HepG2 (cell line): Measurements from ENCODE around the gene DLX6. TPM values are rescaled to one million over a fixed set of nuclear protein-coding genes. Genes with fewer than 3 reads are reported as not detected.

Source experiments
- EHMT2 ChIP-seq: fragments of 200-600 bp; sonication (generic); IDR thresholded peaks from 2 replicates; pipeline ENCODE4 v1.7.0; 2017; ENCODE audit warnings: antibody characterized with exemption, low read depth, low read length, borderline replicate concordance
- ELF4 ChIP-seq: sonication (generic); formaldehyde crosslinking; IDR thresholded peaks from 2 replicates; pipeline ENCODE4 v1.5.0; 2020; ENCODE audit warnings: missing genetic modification reagents, mild to moderate bottlenecking, moderate library complexity, borderline replicate concordance
- FOXC1 ChIP-seq: sonication (generic); formaldehyde crosslinking; IDR thresholded peaks from 2 replicates; pipeline ENCODE4 v1.8.0; 2022; ENCODE audit warnings: mild to moderate bottlenecking, missing genetic modification reagents, borderline replicate concordance
- KAT8 ChIP-seq: IDR thresholded peaks from 2 replicates; pipeline ENCODE4 v1.6.1; 2016; ENCODE audit warnings: missing genetic modification reagents, missing compliant biosample characterization
- SATB2 ChIP-seq: sonication (generic); formaldehyde crosslinking; IDR thresholded peaks from 2 replicates; pipeline ENCODE4 v1.5.0; 2020; ENCODE audit warnings: missing genetic modification reagents
- ZNF674 ChIP-seq: sonication (generic); formaldehyde crosslinking; IDR thresholded peaks from 2 replicates; pipeline ENCODE4 v1.5.0; 2020; ENCODE audit warnings: low read depth, mild to moderate bottlenecking, missing genetic modification reagents
- ZNF709 ChIP-seq: sonication (generic); formaldehyde crosslinking; IDR thresholded peaks from 2 replicates; pipeline ENCODE4 v1.5.0; 2020; ENCODE audit warnings: mild to moderate bottlenecking, missing genetic modification reagents
- ZNF775 ChIP-seq: sonication (generic); formaldehyde crosslinking; IDR thresholded peaks from 2 replicates; pipeline ENCODE4 v1.4.0; 2020; ENCODE audit warnings: missing genetic modification reagents, mild to moderate bottlenecking, moderate library complexity, borderline replicate concordance
- polyA plus RNA-seq, 8 experiments: library from polyadenylated mRNA; depleted of rRNA in 3 of 8; stranded (reverse) in 7 of 8; unstranded in 1 of 8; fragments of >200 nt; fragmentation: Illumina TruSeq in 4 of 8; extraction: Trizol in 4 of 8; gene quantifications; 2 replicates each; pipeline versions ENCODE4 v1.2.1 to v1.2.3, GENCODE V29; 2011 to 2016; ENCODE audit warnings: low read depth in 4 of 8, missing spikeins in 1 of 8, mixed read lengths in 1 of 8; ENCODE audit not compliant: insufficient read depth in 1 of 8
- total RNA-seq, 5 experiments: library from RNA; depleted of rRNA; stranded (reverse); fragments of >200 nt; fragmentation: Illumina TruSeq; extraction: Trizol; gene quantifications; 2 replicates each; pipeline ENCODE4 v1.2.3, GENCODE V29; 2016; ENCODE audit warnings: low read depth in 1 of 5
- TF ChIP-seq, protein P1 (sequence below), 2 experiments: IDR thresholded peaks; 2 replicates each; pipeline ENCODE4 v1.6.1; 2011 to 2012; ENCODE audit warnings: low read length in 2 of 2, borderline replicate concordance in 1 of 2, low read depth in 1 of 2, mild to moderate bottlenecking in 1 of 2, moderate library complexity in 1 of 2
- TF ChIP-seq, protein P2 (sequence below): sonication (generic); formaldehyde crosslinking; IDR thresholded peaks from 2 replicates; pipeline ENCODE4 v1.5.0; 2020; ENCODE audit warnings: mild to moderate bottlenecking, missing genetic modification reagents, borderline replicate concordance
- TF ChIP-seq, protein P3 (sequence below): sonication (generic); formaldehyde crosslinking; IDR thresholded peaks from 2 replicates; pipeline ENCODE4 v1.5.0; 2020; ENCODE audit warnings: missing genetic modification reagents, mild to moderate bottlenecking, borderline replicate concordance

The DLX6 gene
- total and polyA plus RNA-seq, 2 of the 13 experiments (the other 11 are each of a cell fraction or from before 2014, with no cell fraction given), result 3.5 to 5.5 TPM

DNA sequence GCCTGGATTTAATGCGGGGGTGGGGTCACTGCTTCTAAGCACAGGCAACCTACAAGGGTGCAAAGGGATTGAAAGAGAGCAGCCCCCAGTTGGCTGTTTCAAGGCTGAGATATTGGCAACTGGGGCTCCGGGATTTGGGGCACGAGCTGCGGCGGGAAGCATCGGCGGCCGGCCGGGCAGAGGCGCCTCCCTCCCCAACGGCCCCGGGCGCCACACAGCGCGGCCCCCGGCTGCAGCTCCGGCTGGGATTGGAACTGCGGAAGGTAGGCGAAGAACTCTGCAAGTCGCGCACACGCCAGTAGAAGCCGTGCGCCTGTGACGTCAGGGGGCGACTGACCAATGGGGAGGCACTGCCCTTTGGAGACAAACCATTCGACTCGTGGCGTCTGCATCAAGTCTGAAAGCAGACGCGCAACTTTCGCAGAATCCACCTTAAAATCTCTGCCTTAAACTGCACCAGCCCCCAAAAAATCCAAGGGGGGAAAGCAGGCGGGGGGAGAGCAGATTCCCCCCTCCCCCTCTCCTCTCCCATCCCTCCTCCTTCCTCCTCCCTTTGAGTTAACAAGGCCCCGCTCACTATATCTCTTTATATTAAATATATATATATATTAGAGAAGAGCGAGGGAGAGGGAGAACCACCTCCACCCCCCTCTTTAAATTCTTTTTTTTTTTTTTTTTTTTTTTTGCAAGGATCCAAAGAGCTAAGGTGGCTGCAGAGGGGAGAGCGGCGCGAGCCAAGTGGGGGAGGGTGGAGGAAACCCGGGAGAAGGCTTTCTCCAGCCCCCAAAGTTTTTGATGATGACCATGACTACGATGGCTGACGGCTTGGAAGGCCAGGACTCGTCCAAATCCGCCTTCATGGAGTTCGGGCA, at the start of gene DLX6 (continued):
- TF ChIP-seq, protein P1, sequence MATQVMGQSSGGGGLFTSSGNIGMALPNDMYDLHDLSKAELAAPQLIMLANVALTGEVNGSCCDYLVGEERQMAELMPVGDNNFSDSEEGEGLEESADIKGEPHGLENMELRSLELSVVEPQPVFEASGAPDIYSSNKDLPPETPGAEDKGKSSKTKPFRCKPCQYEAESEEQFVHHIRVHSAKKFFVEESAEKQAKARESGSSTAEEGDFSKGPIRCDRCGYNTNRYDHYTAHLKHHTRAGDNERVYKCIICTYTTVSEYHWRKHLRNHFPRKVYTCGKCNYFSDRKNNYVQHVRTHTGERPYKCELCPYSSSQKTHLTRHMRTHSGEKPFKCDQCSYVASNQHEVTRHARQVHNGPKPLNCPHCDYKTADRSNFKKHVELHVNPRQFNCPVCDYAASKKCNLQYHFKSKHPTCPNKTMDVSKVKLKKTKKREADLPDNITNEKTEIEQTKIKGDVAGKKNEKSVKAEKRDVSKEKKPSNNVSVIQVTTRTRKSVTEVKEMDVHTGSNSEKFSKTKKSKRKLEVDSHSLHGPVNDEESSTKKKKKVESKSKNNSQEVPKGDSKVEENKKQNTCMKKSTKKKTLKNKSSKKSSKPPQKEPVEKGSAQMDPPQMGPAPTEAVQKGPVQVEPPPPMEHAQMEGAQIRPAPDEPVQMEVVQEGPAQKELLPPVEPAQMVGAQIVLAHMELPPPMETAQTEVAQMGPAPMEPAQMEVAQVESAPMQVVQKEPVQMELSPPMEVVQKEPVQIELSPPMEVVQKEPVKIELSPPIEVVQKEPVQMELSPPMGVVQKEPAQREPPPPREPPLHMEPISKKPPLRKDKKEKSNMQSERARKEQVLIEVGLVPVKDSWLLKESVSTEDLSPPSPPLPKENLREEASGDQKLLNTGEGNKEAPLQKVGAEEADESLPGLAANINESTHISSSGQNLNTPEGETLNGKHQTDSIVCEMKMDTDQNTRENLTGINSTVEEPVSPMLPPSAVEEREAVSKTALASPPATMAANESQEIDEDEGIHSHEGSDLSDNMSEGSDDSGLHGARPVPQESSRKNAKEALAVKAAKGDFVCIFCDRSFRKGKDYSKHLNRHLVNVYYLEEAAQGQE (IDR thresholded peaks at IDR 0.05; ENCODE audit: borderline replicate concordance in 1 of 2, low read depth in 1 of 2, low read length in 2 of 2), result peak in 1 of 2 experiments; percentile 32; a peak in 1 of 4 replicates
- TF ChIP-seq, protein P2, sequence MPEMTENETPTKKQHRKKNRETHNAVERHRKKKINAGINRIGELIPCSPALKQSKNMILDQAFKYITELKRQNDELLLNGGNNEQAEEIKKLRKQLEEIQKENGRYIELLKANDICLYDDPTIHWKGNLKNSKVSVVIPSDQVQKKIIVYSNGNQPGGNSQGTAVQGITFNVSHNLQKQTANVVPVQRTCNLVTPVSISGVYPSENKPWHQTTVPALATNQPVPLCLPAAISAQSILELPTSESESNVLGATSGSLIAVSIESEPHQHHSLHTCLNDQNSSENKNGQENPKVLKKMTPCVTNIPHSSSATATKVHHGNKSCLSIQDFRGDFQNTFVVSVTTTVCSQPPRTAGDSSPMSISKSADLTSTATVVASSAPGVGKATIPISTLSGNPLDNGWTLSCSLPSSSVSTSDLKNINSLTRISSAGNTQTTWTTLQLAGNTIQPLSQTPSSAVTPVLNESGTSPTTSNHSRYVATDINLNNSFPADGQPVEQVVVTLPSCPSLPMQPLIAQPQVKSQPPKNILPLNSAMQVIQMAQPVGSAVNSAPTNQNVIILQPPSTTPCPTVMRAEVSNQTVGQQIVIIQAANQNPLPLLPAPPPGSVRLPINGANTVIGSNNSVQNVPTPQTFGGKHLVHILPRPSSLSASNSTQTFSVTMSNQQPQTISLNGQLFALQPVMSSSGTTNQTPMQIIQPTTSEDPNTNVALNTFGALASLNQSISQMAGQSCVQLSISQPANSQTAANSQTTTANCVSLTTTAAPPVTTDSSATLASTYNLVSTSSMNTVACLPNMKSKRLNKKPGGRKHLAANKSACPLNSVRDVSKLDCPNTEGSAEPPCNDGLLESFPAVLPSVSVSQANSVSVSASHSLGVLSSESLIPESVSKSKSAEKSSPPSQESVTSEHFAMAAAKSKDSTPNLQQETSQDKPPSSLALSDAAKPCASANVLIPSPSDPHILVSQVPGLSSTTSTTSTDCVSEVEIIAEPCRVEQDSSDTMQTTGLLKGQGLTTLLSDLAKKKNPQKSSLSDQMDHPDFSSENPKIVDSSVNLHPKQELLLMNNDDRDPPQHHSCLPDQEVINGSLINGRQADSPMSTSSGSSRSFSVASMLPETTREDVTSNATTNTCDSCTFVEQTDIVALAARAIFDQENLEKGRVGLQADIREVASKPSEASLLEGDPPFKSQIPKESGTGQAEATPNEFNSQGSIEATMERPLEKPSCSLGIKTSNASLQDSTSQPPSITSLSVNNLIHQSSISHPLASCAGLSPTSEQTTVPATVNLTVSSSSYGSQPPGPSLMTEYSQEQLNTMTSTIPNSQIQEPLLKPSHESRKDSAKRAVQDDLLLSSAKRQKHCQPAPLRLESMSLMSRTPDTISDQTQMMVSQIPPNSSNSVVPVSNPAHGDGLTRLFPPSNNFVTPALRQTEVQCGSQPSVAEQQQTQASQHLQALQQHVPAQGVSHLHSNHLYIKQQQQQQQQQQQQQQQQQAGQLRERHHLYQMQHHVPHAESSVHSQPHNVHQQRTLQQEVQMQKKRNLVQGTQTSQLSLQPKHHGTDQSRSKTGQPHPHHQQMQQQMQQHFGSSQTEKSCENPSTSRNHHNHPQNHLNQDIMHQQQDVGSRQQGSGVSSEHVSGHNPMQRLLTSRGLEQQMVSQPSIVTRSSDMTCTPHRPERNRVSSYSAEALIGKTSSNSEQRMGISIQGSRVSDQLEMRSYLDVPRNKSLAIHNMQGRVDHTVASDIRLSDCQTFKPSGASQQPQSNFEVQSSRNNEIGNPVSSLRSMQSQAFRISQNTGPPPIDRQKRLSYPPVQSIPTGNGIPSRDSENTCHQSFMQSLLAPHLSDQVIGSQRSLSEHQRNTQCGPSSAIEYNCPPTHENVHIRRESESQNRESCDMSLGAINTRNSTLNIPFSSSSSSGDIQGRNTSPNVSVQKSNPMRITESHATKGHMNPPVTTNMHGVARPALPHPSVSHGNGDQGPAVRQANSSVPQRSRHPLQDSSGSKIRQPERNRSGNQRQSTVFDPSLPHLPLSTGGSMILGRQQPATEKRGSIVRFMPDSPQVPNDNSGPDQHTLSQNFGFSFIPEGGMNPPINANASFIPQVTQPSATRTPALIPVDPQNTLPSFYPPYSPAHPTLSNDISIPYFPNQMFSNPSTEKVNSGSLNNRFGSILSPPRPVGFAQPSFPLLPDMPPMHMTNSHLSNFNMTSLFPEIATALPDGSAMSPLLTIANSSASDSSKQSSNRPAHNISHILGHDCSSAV (CRISPR knock-in tag), result no peak
- no peak for TF ChIP-seq EHMT2
- no peak for TF ChIP-seq SATB2 (CRISPR knock-in tag)
- TF ChIP-seq, protein P3, sequence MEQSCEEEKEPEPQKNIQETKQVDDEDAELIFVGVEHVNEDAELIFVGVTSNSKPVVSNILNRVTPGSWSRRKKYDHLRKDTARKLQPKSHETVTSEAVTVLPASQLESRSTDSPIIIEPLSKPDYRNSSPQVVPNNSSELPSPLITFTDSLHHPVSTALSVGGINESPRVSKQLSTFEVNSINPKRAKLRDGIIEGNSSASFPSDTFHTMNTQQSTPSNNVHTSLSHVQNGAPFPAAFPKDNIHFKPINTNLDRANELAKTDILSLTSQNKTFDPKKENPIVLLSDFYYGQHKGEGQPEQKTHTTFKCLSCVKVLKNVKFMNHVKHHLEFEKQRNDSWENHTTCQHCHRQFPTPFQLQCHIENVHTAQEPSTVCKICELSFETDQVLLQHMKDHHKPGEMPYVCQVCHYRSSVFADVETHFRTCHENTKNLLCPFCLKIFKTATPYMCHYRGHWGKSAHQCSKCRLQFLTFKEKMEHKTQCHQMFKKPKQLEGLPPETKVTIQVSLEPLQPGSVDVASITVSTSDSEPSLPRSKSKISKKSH (CRISPR knock-in tag), result peak; percentile 84
- no peak for TF ChIP-seq ZNF775 (CRISPR knock-in tag)
- 0 out of 2 replicates have a peak, but pooled peaks have one; percentile 71 for TF ChIP-seq FOXC1 (CRISPR knock-in tag)
- no peak for TF ChIP-seq ZNF674
- TF ChIP-seq KAT8 (CRISPR knock-in tag), result 0 out of 2 replicates have a peak, but pooled peaks have one; percentile 49
- TF ChIP-seq ZNF709 (CRISPR knock-in tag), result no peak; the same call in 1 of the 2 replicates
- TF ChIP-seq ELF4, result no peak
